Naive thymus-derived CD4-positive, alpha-beta T cell (primary cell): ENCODE measurements around the gene GOLGA6L9. TPM values are rescaled to one million over a fixed set of nuclear protein-coding genes. Genes with fewer than 3 reads are reported as not detected.
A peak's percentile ranks its signal among the peaks of the same experiment; 100 is the strongest.
"Not testable (repeated sequence)": the region's sequence is repeated elsewhere in the genome, so short reads cannot be mapped to it uniquely, and the experiment has no call there.

ENCODE experiments used
- ATAC-seq: fragments of 150-1000 bp; cut with Tn5 transposase; 2 replicates; pipeline ENCODE4 v1.10.0; 2021; ENCODE audit warnings: mild to moderate bottlenecking, moderate library complexity
- CTCF ChIA-PET: fragments of 350-600 bp; sonication (Branson Sonifier 250); formaldehyde crosslinking; loops from one replicate; lab custom pipeline; 2021; ENCODE audit warnings: antibody characterized with exemption; lab: Charles Lee
- POLR2A ChIA-PET: fragments of 350-600 bp; sonication (Branson Sonifier 250); formaldehyde crosslinking; loops from one replicate; lab custom pipeline; 2021; ENCODE audit warnings: antibody characterized with exemption, inconsistent platforms; lab: Charles Lee
- DNase-seq, 9 donors: peaks; one replicate each; pipeline versions ENCODE4 v3.0.0 to v3.0.0-alpha.2; 2020 to 2022; ENCODE audit warnings: mixed read lengths in 1 of 9
- H3K27ac ChIP-seq: one replicate; pipeline ENCODE4 v1.7.0; 2013; ENCODE audit warnings: mild to moderate bottlenecking, low read depth, low read length, moderate library complexity
- H3K27me3 ChIP-seq, 2 donors: one replicate each; pipeline ENCODE4 v1.7.0; 2013; ENCODE audit warnings: low read length in 2 of 2, mild to moderate bottlenecking in 2 of 2, moderate library complexity in 2 of 2; ENCODE audit not compliant: control insufficient read depth in 2 of 2, insufficient read depth in 2 of 2
- H3K36me3 ChIP-seq, 3 experiments: 1 replicate in 2 of 3; 2 replicates in 1 of 3; pipeline ENCODE4 v1.7.0; 2013; ENCODE audit warnings: low read length in 3 of 3, mild to moderate bottlenecking in 3 of 3, moderate library complexity in 1 of 3; ENCODE audit not compliant: insufficient read depth in 3 of 3, control insufficient read depth in 2 of 3
- H3K4me1 ChIP-seq, 2 donors: one replicate each; pipeline ENCODE4 v1.7.0; 2013; ENCODE audit warnings: low read length in 2 of 2, mild to moderate bottlenecking in 2 of 2, moderate library complexity in 1 of 2; ENCODE audit not compliant: control insufficient read depth in 2 of 2, insufficient read depth in 2 of 2
- H3K4me3 ChIP-seq: 2 replicates; pipeline ENCODE4 v1.7.0; 2013; ENCODE audit warnings: mild to moderate bottlenecking, low read length
- H3K9me3 ChIP-seq, 3 experiments: 1 replicate in 2 of 3; 2 replicates in 1 of 3; pipeline ENCODE4 v1.7.0; 2013; ENCODE audit warnings: low read length in 3 of 3; ENCODE audit not compliant: control insufficient read depth in 2 of 3
- H3K27ac Mint-ChIP-seq, 9 donors: one replicate each; pipeline ENCODE4 v1.8.0; 2020 to 2022; ENCODE audit warnings: mixed read lengths in 9 of 9, mild to moderate bottlenecking in 8 of 9, moderate library complexity in 5 of 9, inconsistent platforms in 2 of 9
- H3K27me3 Mint-ChIP-seq, 5 donors: one replicate each; pipeline ENCODE4 v1.8.0; 2021 to 2022; ENCODE audit warnings: mixed read lengths in 5 of 5, mild to moderate bottlenecking in 1 of 5
- H3K36me3 Mint-ChIP-seq, 5 donors: one replicate each; pipeline ENCODE4 v1.8.0; 2020 to 2022; ENCODE audit warnings: mixed read lengths in 5 of 5, mild to moderate bottlenecking in 3 of 5, inconsistent platforms in 1 of 5
- H3K4me1 Mint-ChIP-seq, 7 donors: one replicate each; pipeline ENCODE4 v1.8.0; 2020 to 2022; ENCODE audit warnings: mixed read lengths in 7 of 7, mild to moderate bottlenecking in 3 of 7, inconsistent platforms in 1 of 7
- H3K4me3 Mint-ChIP-seq, 10 donors: one replicate each; pipeline ENCODE4 v1.8.0; 2020 to 2022; ENCODE audit warnings: mild to moderate bottlenecking in 10 of 10, mixed read lengths in 10 of 10, moderate library complexity in 6 of 10, inconsistent platforms in 2 of 10
- H3K9me3 Mint-ChIP-seq, 11 donors: one replicate each; pipeline ENCODE4 v1.8.0; 2020 to 2022; ENCODE audit warnings: mixed read lengths in 11 of 11, mild to moderate bottlenecking in 4 of 11, inconsistent platforms in 1 of 11, moderate library complexity in 1 of 11
- intact Hi-C, 2 donors: fragments of 100-400 bp; cut with micrococcal nuclease; formaldehyde crosslinking; loops; one replicate each; pipeline ENCODE4 v1.15.1; 2023
- polyA plus RNA-seq, 2 donors: library from polyadenylated mRNA; unstranded; fragments of 300-500 nt; fragmentation: Illumina TruSeq; gene quantifications; one replicate each; pipeline ENCODE4 v1.2.3, GENCODE V29; 2021
- total RNA-seq, 6 experiments: library from RNA in 5 of 6; stranded (reverse) in 5 of 6; gene quantifications; 1 replicate in 5 of 6; 2 replicates in 1 of 6; pipeline ENCODE4 v1.2.3 and lab custom pipeline; 2021 to 2026

GOLGA6L9 gene
- total RNA-seq (1 to 10 TPM; 1.5 to 4.8 (median 2.7) TPM), polyA plus RNA-seq (under 1 TPM; 0.34 to 0.93 TPM), total RNA-seq (lab: John Stamatoyannopoulos, UW) (3.9 reads per million, percentile 20 among the genes with 10 or more reads in this experiment)

- CTCF ChIA-PET, H3K36me3 Mint-ChIP-seq, H3K9me3 ChIP-seq: not testable (repeated sequence)
Observed at GRCh38 chr15:82429693-82430092, at the start of gene GOLGA6L9. GOLGA6L9 (plus strand) TSS chr15:82429816; CDS start chr15:82430080, 264 bp downstream.

GRCh38 chr15:82381330-82381955 is 48.2 kb upstream of the GOLGA6L9 start:
- H3K36me3 Mint-ChIP-seq, H3K27me3 Mint-ChIP-seq, H3K9me3 ChIP-seq, intact Hi-C loops, H3K27ac ChIP-seq, ATAC-seq, CTCF ChIA-PET, H3K4me3 Mint-ChIP-seq, H3K27me3 ChIP-seq, H3K36me3 ChIP-seq, H3K4me1 Mint-ChIP-seq, H3K4me1 ChIP-seq, DNase-seq, H3K4me3 ChIP-seq, POLR2A ChIA-PET, H3K9me3 Mint-ChIP-seq: not testable (repeated sequence)
- peak overlapping the region in 1 of 9 donors; percentile 68 for H3K27ac Mint-ChIP-seq

More at GRCh38 chr15:82429693-82430092, at the start of gene GOLGA6L9:
- H3K27me3 Mint-ChIP-seq, DNase-seq, H3K9me3 Mint-ChIP-seq, H3K4me3 Mint-ChIP-seq, POLR2A ChIA-PET, H3K27ac Mint-ChIP-seq, ATAC-seq, H3K36me3 ChIP-seq, H3K4me1 ChIP-seq, intact Hi-C loops, H3K4me3 ChIP-seq, H3K27ac ChIP-seq, H3K27me3 ChIP-seq, H3K4me1 Mint-ChIP-seq: not testable (repeated sequence)

- H3K27ac ChIP-seq, H3K9me3 ChIP-seq, H3K27me3 Mint-ChIP-seq, ATAC-seq, H3K4me3 ChIP-seq, H3K27ac Mint-ChIP-seq, CTCF ChIA-PET, H3K4me1 ChIP-seq, intact Hi-C loops, H3K9me3 Mint-ChIP-seq, POLR2A ChIA-PET, H3K4me3 Mint-ChIP-seq, H3K36me3 ChIP-seq, DNase-seq, H3K27me3 ChIP-seq: not testable (repeated sequence)
- Mint-ChIP-seq H3K4me1 (peaks cover 0 to 36% (median 5%) of the 10 kb centered on the region in 7 donors), H3K36me3 (peaks cover 0 to 17% (median 0%) of the 10 kb centered on the region in 5 donors)
Observed at GRCh38 chr15:82387209-82387608, 42.4 kb upstream of the GOLGA6L9 start.

GRCh38 chr15:82390152-82390551 is 39.5 kb upstream of the GOLGA6L9 start:
- ATAC-seq, CTCF ChIA-PET, H3K27ac ChIP-seq, H3K36me3 Mint-ChIP-seq, POLR2A ChIA-PET, H3K27me3 Mint-ChIP-seq, H3K9me3 Mint-ChIP-seq, H3K4me1 ChIP-seq, DNase-seq, H3K9me3 ChIP-seq, H3K4me3 Mint-ChIP-seq, H3K27me3 ChIP-seq, H3K4me3 ChIP-seq, intact Hi-C loops, H3K36me3 ChIP-seq: not testable (repeated sequence)
- peak overlapping the region in 1 of 9 donors; percentile 9 for H3K27ac Mint-ChIP-seq
- peaks cover 0 to 41% (median 5%) of the 10 kb centered on the region in 7 donors for H3K4me1 Mint-ChIP-seq

GRCh38 chr15:82392077-82392476 is 37.5 kb upstream of the GOLGA6L9 start:
- H3K27me3 Mint-ChIP-seq, intact Hi-C loops, ATAC-seq, H3K27ac Mint-ChIP-seq, H3K27me3 ChIP-seq, H3K4me3 ChIP-seq, H3K9me3 Mint-ChIP-seq, H3K4me1 ChIP-seq, H3K36me3 ChIP-seq, H3K27ac ChIP-seq, H3K36me3 Mint-ChIP-seq, H3K9me3 ChIP-seq, CTCF ChIA-PET, DNase-seq, H3K4me3 Mint-ChIP-seq, POLR2A ChIA-PET: not testable (repeated sequence)
- H3K4me1 Mint-ChIP-seq = peaks cover 0 to 45% (median 5%) of the 10 kb centered on the region in 7 donors

- Mint-ChIP-seq H3K9me3 (peaks cover 0 to 2% (median 0%) of the 10 kb centered on the region in 11 donors), H3K4me1 (peaks cover under 1 to 45% (median 8%) of the 10 kb centered on the region in 7 donors), H3K4me3 (no peak overlapping the region), H3K36me3 (peaks cover 0 to 10% (median 0%) of the 10 kb centered on the region in 5 donors), H3K27ac (no peak overlapping the region), H3K27me3 (peaks cover 0 to 3% (median 0%) of the 10 kb centered on the region in 5 donors)
- no peak for ATAC-seq
- no peak for DNase-seq
- Histone ChIP-seq H3K36me3 (no peaks in the 10 kb centered on the region), H3K4me3 (no peak overlapping the region), H3K9me3 (no peaks in the 10 kb centered on the region), H3K27ac (no peak overlapping the region), H3K27me3 (no peaks in the 10 kb centered on the region), H3K4me1 (no peaks in the 10 kb centered on the region)
- ChIA-PET CTCF (no interaction called here), POLR2A (no interaction called here)
- intact Hi-C loops = no loop called here
Observed at GRCh38 chr15:82393671-82394070, 35.9 kb upstream of the GOLGA6L9 start.

- H3K4me3 Mint-ChIP-seq, POLR2A ChIA-PET, H3K4me3 ChIP-seq, H3K4me1 ChIP-seq, DNase-seq, H3K27me3 Mint-ChIP-seq, H3K9me3 ChIP-seq, intact Hi-C loops, CTCF ChIA-PET, H3K27ac ChIP-seq, H3K9me3 Mint-ChIP-seq, H3K36me3 ChIP-seq, H3K36me3 Mint-ChIP-seq, ATAC-seq, H3K27ac Mint-ChIP-seq, H3K27me3 ChIP-seq: not testable (repeated sequence)
- peaks cover 3 to 37% (median 8%) of the 10 kb centered on the region in 7 donors for H3K4me1 Mint-ChIP-seq
Observed at GRCh38 chr15:82395788-82396187, 33.8 kb upstream of the GOLGA6L9 start.
